HL-60 (cell line): ENCODE data around the gene GRB7.
"Not testable (repeated sequence)": the region's sequence is repeated elsewhere in the genome, so short reads cannot be mapped to it uniquely, and the experiment has no call there.

Experiments used
- DNase-seq, 2 experiments: peaks; one replicate each; pipeline ENCODE4 v3.0.0-alpha.2; 2010 to 2020; ENCODE audit warnings: low read depth in 1 of 2, low spot score in 1 of 2
- H3K27ac ChIP-seq: fragments of 250-450 bp; sonication (Bioruptor Pico); replicated peaks from 2 replicates; pipeline ENCODE4 v1.5.1; 2020; ENCODE audit warnings: mild to moderate bottlenecking, moderate library complexity
- H3K27me3 ChIP-seq: fragments of 250-450 bp; sonication (Bioruptor Pico); 2 replicates; pipeline ENCODE4 v1.5.1; 2021; ENCODE audit warnings: mild to moderate bottlenecking, moderate library complexity; ENCODE audit not compliant: insufficient read depth, poor library complexity, severe bottlenecking
- H3K4me3 ChIP-seq: replicated peaks from 2 replicates; pipeline ENCODE4 v1.5.1; 2011; ENCODE audit warnings: mild to moderate bottlenecking, control low read depth, low read length; ENCODE audit not compliant: insufficient read depth
- CTCF ChIP-seq: IDR thresholded peaks from one replicate; pipeline ENCODE4 v1.5.1; 2011; ENCODE audit warnings: low read length, control low read depth, inconsistent platforms; ENCODE audit not compliant: insufficient read depth
- GABPA ChIP-seq: IDR thresholded peaks from 2 replicates; pipeline ENCODE4 v1.6.1; 2012; ENCODE audit warnings: low read depth
- POLR2AphosphoS5 ChIP-seq: IDR thresholded peaks from 2 replicates; pipeline ENCODE4 v1.6.1; 2012; ENCODE audit warnings: low read depth
- SPI1 ChIP-seq: IDR thresholded peaks from 2 replicates; pipeline ENCODE4 v1.6.1; 2012; ENCODE audit warnings: low read depth, mild to moderate bottlenecking, borderline replicate concordance
- TF ChIP-seq, protein P1 (sequence below): IDR thresholded peaks from 2 replicates; pipeline ENCODE4 v1.6.1; 2012; ENCODE audit warnings: low read depth; ENCODE audit not compliant: insufficient replicate concordance

Gene GRB7

GRCh38 chr17:39709998-39710964 lies 27.5 kb upstream of the GRB7 start:
- Histone ChIP-seq H3K27ac (no peak overlapping the region), H3K4me3 (no peak overlapping the region), H3K27me3 (no peaks in the 10 kb centered on the region)
- no peak for DNase-seq
- no peak for TF ChIP-seq SPI1
- TF ChIP-seq POLR2AphosphoS5, result no peak
- TF ChIP-seq CTCF, result no peak
- TF ChIP-seq, protein P1, sequence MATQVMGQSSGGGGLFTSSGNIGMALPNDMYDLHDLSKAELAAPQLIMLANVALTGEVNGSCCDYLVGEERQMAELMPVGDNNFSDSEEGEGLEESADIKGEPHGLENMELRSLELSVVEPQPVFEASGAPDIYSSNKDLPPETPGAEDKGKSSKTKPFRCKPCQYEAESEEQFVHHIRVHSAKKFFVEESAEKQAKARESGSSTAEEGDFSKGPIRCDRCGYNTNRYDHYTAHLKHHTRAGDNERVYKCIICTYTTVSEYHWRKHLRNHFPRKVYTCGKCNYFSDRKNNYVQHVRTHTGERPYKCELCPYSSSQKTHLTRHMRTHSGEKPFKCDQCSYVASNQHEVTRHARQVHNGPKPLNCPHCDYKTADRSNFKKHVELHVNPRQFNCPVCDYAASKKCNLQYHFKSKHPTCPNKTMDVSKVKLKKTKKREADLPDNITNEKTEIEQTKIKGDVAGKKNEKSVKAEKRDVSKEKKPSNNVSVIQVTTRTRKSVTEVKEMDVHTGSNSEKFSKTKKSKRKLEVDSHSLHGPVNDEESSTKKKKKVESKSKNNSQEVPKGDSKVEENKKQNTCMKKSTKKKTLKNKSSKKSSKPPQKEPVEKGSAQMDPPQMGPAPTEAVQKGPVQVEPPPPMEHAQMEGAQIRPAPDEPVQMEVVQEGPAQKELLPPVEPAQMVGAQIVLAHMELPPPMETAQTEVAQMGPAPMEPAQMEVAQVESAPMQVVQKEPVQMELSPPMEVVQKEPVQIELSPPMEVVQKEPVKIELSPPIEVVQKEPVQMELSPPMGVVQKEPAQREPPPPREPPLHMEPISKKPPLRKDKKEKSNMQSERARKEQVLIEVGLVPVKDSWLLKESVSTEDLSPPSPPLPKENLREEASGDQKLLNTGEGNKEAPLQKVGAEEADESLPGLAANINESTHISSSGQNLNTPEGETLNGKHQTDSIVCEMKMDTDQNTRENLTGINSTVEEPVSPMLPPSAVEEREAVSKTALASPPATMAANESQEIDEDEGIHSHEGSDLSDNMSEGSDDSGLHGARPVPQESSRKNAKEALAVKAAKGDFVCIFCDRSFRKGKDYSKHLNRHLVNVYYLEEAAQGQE, result no peak
- TF ChIP-seq GABPA, result no peak

DNA sequence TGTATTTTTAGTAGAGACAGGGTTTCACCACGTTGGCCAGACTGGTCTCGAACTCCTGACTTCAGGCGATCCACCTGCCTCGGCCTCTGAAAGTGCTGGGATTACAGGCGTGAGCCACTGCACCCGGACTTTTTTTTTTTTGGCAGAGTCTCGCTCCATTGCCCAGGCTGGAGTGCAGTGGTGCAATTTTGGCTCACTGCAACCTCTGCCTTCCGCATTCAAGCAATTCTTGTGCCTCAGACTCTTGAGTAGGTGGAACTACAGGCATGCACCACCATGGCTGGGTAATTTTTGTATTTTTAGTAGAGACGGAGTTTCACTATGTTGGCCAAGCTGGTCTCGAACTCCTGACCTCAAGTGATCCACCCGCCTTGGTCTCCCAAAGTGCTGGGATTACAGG lies 26.7 kb upstream of the GRB7 start:
- not testable (repeated sequence) for H3K4me3 ChIP-seq, DNase-seq, H3K27ac ChIP-seq, H3K27me3 ChIP-seq

DNA sequence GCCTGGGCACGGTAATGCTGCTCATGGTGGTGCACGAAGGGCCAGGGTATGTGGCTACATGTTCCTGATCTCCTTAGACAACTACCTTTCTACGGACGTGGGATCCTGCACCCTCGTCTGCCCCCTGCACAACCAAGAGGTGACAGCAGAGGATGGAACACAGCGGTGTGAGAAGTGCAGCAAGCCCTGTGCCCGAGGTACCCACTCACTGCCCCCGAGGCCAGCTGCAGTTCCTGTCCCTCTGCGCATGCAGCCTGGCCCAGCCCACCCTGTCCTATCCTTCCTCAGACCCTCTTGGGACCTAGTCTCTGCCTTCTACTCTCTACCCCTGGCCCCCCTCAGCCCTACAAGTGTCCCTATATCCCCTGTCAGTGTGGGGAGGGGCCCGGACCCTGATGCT lies 25.9 kb upstream of the GRB7 start:
- Histone ChIP-seq H3K27me3 (no peaks in the 10 kb centered on the region), H3K4me3 (no peak overlapping the region), H3K27ac (no peak overlapping the region)
- TF ChIP-seq, protein P1, result no peak
- TF ChIP-seq GABPA (no peak), POLR2AphosphoS5 (no peak), SPI1 (no peak), CTCF (no peak)
- no peak for DNase-seq

GRCh38 chr17:39714234-39714633 lies 23.5 kb upstream of the GRB7 start:
- H3K4me3 ChIP-seq, result no peak overlapping the region
- DNase-seq, result no peak
- H3K27me3 ChIP-seq, result no peaks in the 10 kb centered on the region
- H3K27ac ChIP-seq, result no peak overlapping the region
- TF ChIP-seq, protein P1, result no peak
